Fibroblast of skin of left biceps (primary cell): ENCODE measurements around the gene CARMIL3.
A peak's percentile ranks its signal among the peaks of the same experiment; 100 is the strongest.
"Not testable (repeated sequence)": the region's sequence is repeated elsewhere in the genome, so short reads cannot be mapped to it uniquely, and the experiment has no call there.

Experiments used
- DNase-seq, 2 experiments: peaks; one replicate each; pipeline ENCODE4 v3.0.0-alpha.2; 2013; ENCODE audit warnings: low read depth in 2 of 2

CARMIL3 gene

GRCh38 chr14:24051789-24052655, at the start of gene CARMIL3:
Gene CARMIL3, plus strand, starts transcription at chr14:24052009. Its CDS starts 145 bp downstream, at chr14:24052154.
- no peak for DNase-seq

- not testable (repeated sequence) for DNase-seq
Observed at GRCh38 chr14:24006471-24006816, 45.4 kb upstream of the CARMIL3 start.

GRCh38 chr14:24006817-24007652, 44.8 kb upstream of the CARMIL3 start:
- DNase-seq, result not testable (repeated sequence)

GRCh38 chr14:24011051-24011450, 40.8 kb upstream of the CARMIL3 start:
- DNase-seq, result no peak

GRCh38 chr14:24012726-24013273, 39.0 kb upstream of the CARMIL3 start:
- not testable (repeated sequence) for DNase-seq

- DNase-seq, result peak in 1 of 2 experiments; percentile 15
Observed at GRCh38 chr14:24013654-24014514, 37.9 kb upstream of the CARMIL3 start.

- not testable (repeated sequence) for DNase-seq
Observed at GRCh38 chr14:24015745-24016144, 36.1 kb upstream of the CARMIL3 start.

- not testable (repeated sequence) for DNase-seq
Observed at GRCh38 chr14:24018978-24019377, 32.8 kb upstream of the CARMIL3 start.

- not testable (repeated sequence) for DNase-seq
Observed at GRCh38 chr14:24019944-24020343, 31.9 kb upstream of the CARMIL3 start.

GRCh38 chr14:24020520-24020919, 31.3 kb upstream of the CARMIL3 start:
- not testable (repeated sequence) for DNase-seq

- not testable (repeated sequence) for DNase-seq
Observed at GRCh38 chr14:24024939-24025418, 26.8 kb upstream of the CARMIL3 start.

- DNase-seq, result not testable (repeated sequence)
Observed at GRCh38 chr14:24029687-24030086, 22.1 kb upstream of the CARMIL3 start.

GRCh38 chr14:24031331-24031730, 20.5 kb upstream of the CARMIL3 start:
- not testable (repeated sequence) for DNase-seq

- peak; percentile 59 to 63 for DNase-seq
Observed at GRCh38 chr14:24032727-24033418, 18.9 kb upstream of the CARMIL3 start.

GRCh38 chr14:24035769-24036168, 16.0 kb upstream of the CARMIL3 start:
- not testable (repeated sequence) for DNase-seq

GRCh38 chr14:24036169-24036962, 15.4 kb upstream of the CARMIL3 start:
- no peak for DNase-seq

GRCh38 chr14:24036963-24037657, 14.7 kb upstream of the CARMIL3 start:
- DNase-seq, result not testable (repeated sequence)

- DNase-seq, result no peak
Observed at GRCh38 chr14:24037658-24038037, 14.2 kb upstream of the CARMIL3 start.

GRCh38 chr14:24038686-24039085, 13.1 kb upstream of the CARMIL3 start:
- DNase-seq, result no peak
